GM19238 (cell line): Measurements from ENCODE around the gene FAXDC2.

Experiments used
- DNase-seq: peaks from one replicate; pipeline ENCODE4 v3.0.0; 2011; ENCODE audit warnings: low spot score; ENCODE audit not compliant: insufficient read length

FAXDC2 gene, protein sequence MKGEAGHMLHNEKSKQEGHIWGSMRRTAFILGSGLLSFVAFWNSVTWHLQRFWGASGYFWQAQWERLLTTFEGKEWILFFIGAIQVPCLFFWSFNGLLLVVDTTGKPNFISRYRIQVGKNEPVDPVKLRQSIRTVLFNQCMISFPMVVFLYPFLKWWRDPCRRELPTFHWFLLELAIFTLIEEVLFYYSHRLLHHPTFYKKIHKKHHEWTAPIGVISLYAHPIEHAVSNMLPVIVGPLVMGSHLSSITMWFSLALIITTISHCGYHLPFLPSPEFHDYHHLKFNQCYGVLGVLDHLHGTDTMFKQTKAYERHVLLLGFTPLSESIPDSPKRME

DNA sequence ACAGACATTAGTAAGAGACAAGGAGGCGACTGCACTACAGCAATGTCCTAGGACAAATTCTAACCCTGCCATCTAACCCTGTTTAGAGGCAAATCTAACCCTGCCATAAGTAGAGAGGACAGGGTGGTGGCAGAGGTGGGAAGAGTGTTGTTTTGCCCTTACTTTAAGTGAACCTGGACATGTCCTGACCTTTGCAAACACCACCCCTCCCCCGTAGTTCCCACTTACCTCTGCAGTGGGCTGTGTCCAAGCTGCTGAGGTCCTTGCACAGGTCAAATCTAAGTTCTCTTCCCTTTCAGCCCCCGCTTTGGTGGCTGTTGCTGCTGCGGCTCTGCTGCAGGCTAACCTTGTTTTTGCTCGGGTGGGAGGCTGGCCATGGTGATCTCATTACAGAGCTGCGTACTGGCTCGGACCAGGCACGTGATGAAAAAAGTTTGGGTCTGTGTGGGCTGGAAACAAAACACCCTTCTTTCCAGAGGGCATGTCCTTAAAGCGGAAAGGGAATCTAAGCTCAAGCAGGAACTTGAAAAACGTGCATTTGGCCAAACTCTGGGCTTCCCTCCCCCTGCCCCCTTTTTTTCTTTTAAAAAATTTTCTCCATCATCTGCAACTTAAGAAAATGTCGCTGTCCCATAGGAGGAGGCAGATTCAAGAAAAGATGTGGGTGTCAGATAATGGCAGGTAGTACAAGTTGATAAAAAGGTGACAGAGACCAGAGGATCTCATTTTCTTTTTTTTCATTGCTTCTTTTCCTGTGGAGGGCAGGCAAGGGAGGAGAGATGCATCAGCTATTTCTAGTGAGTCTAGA is at the start of gene FAXDC2:
Gene FAXDC2 (minus strand): TSS at position 349 of the 808 bp plus-strand sequence. CDS start 12,425 bp downstream, outside the sequence.
- DNase-seq, result no peak

DNA sequence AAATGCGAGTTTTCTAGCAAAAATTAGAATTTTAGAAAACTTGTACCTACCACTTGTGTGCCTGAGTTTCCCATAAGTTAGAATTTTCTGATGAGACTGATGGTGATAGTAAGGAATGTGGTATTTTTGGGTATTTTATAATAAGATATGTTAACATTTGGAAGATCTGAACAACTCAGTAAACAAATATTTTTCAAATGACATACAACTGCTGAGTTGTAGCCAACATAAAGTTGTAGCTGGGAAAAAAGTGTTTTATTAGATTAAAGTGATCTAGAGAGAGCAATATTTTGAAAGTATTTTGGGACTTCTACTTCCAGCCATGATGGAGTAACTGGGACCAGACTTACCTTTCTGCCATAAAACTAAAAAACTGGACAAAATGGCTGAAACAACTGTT is 49.7 kb upstream of the FAXDC2 start:
- no peak for DNase-seq

DNA sequence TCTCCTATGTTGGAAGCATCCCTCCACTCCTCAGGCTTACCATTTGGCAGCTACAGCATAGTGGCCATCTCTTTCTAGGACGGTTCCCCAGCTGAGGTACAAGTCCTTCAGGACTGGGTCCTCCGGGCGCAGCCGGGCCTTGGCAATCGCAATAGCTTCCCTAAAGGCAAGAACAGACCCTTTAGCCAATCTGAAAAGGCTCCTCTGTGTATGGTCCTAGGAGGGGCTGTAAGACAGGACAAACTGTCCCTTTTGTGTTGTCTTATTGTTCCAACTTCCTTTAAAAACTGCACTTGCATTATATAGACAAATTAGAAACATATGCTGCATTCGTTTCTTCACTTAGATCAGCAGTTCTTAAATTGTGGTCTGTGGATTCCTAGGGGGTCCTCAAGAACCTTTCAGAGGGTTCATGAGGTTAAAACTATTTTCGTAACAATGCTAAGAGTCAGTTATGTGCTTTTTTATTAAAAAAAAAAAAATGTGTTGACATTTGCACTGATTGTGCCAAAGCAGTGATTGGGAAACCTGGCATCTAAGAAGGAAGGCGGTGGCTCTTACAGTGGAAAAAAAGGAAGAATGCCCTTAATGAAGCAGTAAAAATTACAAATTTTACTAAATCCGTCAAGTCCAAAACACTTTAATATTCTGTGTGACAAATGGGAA is 48.9 kb upstream of the FAXDC2 start:
- no peak for DNase-seq

DNA sequence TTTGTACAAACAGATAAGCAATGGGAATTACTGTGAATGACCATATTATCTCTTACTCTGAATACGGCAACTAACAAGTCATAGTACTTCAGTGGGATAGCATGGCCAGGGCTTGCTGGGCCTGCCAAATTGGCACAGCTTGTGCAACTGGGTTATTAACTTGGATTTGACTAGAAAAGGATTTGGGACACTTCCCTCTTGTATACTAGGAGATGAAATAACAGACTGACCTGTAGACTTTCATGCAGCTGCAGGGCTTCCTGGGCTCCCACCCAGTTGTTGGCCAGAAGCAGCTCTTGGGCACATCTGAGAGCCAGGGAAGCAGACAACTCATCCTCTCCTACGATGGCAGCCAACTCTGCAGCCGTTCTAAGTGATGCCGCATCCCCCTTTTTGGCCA is 47.8 kb upstream of the FAXDC2 start:
- DNase-seq, result no peak

DNA sequence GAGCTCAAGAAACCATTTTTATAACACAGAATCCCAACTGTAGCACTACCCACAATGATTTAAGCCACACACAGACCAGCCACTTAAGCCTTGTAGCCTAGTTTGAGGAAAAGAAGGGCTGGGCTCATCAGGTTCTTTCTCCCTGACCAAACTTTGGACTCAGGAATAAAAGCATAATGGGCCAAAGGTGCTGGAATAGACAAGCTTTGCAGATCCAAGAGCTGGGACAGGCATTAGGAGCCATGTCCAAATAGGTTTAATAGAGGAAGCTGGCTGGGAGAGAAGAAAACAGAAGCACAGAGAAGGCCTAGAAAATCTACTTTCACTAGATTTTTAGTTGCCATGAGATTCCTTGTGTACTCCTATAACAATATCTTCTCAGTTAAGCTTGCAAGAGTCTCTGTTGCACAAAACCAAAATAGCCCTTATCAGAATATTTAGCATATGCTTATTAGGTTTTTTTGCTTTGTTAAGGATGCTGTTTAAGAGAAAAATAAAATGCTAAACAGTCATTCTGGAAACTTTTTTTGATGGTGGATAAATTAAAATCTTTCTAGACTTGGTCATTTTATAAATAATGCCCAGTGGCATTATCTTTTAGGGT is 46.3 kb upstream of the FAXDC2 start:
- no peak for DNase-seq

DNA sequence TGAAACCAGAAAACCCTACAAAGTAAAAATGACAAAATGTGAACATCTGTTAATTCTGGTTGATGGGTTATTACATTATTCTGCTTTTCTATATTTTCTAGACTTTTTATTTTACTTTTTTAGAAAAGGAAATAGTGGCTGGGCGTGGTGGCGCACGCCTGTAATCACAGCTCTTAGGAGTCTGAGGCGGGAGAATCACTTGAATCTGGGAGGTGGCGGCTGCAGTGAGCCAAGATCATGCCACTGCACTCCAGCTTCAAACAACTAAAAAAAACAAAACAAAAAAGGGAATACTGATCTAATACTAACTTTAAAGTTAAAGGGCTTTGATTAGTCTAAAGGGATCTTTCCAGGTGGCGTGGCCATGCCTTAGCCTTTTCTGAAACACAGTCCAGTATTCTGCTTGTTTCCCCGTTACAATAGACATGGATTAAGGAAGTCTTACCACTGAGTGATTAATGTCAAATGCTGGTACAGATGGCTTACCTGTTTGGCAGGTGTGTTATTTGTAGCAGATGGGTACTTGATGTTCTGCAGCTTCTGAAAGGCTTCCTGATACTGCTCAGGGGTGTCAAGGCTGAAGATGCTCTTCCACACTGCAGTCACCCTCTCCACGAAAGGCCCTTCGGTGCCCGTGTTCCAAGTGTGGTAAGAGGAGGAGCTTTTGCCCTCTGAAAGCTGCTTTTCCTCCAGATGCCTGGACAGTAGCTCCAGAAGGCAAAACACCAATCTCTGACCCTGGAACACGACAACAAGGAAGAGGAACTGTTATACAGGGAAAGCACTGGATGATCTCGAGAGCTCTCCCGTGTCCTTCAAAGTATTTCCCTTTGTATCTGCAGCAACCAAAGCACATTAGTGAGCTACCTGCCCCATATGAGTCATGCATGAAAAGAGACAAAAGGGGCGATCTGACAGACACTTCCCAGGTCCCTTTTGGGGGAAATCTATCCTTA is 45.5 kb upstream of the FAXDC2 start:
- no peak for DNase-seq

DNA sequence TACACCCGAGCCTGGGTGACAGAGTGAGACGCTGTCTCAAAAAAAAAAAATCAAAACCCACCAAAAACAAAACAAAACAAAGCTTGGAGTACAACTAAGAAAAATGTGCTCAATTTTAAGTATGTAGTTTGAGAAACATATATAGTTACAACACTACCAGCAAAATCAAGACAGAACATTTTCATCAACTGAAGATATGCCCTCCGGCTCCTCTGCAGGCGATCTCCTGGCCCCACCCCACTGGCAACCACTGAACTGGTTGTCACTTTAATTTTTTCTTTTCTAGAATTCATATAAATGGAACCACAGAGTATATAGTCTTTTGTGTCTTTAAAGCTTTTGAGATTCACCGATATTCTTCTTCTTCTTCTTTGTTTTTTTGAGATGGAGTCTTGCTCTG is 43.0 kb upstream of the FAXDC2 start:
- no peak for DNase-seq

DNA sequence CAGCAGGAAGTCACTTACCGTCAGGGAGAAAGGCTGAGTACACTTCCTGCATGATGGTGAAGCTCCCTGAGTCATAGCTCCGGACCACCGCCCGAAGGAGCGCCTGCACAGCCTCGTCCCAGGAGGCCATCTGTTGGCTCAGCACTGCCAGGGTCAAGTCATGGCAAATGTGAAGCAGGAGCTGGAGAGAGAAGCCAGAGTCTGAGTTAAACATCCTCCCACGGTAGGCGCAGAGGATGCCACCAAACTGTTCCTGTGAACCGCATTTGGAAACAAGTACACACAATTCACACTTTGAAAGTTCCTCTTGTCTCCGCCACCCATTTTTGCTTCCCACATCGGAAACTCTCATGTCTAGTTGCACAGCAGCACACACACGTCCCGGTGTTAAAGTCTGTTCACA is 42.0 kb upstream of the FAXDC2 start:
- DNase-seq, result no peak

DNA sequence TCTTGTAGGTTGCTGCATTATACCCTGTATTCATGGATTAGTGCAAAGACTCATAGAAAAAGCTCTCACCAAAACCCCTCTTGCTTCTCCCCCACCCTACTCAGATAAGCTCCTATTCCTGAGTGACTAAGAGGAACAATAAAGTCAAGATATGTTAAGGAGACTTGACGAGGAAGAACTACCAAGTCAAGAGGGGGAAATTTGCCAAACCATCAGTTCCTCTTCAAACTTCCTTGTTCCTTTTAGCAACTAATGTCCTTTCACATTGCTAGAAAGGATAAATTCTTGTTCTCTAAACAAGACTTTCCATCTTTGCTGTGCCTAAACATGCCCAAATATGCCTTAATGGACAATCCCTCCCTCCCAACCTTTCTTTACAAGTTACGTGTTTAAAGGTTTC is 35.0 kb upstream of the FAXDC2 start:
- DNase-seq, result no peak

DNA sequence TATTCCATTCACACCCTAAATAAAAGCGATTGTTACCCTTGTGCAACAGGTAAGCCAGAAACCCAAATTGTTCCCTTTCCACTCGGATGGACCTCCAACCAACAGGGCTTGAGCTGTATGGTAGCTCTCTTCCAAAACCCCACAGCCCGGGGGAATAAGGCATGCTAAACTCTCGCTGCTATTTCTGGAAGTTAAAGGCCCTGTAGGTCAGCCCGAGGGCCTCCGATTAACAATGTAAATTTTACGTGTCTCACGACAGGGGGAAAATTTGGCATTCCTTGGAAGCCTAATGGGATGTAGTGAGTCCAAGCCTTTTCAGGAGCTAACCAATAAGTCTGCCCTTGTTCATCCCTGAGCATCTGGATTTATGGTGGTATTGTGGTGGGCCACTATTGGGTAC is 34.0 kb upstream of the FAXDC2 start:
- no peak for DNase-seq

DNA sequence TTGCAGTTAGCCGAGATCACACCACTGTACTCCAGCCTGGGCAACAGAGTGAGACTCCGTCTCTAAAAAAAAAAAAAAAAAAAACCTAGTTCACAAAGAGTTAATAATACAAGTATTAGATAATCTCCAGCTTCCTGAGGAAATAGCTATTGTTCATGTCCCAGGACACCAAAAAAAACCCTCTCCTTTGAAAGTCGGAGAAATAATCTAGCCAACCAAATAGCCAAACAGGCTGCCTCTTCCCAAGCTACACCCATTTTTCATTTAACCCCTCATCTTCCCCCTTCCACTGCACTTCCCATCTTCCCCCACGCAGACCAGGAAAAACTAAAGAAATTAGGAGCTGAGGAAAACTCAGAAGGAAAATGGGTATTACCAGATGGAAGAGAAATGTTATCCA is 31.6 kb upstream of the FAXDC2 start:
- DNase-seq, result no peak

DNA sequence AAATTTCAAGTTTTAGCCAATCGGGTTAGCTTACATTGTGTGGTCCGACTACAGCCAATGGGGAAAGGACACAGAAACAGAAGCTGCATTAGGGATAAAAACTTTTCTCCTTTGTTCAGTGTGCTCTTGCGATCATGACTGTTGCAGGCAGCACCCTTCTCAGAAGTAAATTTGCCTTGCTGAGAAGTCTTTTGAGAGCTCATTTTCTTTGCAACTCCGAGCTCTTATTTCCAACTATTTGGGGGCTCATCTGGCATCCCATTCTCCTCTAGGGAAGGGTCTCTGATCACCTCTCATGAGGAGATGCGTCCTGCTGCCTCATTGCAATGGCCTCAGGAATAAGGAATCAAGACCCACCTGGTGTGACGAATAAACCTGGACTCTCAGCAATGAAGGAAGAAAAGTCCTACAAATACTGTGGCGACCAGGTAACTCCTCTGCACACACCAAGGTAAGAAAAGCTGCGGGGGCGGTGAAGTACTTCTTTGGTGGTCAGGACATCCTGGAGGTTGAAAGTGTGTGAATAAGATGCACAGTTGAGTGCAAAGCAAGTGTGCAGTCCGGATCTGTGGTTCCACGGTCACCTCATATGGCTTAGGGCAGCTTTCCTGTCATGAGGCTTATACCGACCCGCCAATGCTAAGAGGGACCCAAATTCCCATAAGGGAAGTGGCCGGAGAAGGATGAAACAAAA is 28.4 kb upstream of the FAXDC2 start:
- DNase-seq, result no peak

DNA sequence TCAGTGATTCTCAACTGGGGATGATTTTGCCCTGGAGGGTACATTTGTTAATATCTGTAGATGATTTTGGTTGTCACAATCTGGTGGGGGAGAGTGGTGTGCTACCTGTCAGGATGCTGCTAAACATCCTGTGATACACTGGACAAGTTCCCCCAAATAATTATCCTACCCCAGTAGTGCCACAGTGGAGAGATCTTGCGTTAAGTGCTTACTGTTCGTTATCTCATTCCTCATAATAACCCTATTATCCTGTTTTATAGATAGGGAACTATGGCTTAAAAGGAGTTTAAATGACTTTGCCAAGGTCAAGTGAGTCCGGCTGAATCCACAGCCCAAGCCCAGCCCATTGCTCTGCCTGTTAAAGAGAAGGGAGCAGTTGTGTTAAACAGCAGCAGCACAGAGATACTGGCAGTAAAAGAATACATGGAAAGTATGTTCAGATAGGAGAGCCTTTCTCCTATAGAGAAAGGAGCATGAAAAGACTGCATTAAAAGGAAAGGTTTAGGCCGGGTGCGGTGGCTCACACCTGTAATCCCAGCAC is 23.5 kb upstream of the FAXDC2 start:
- no peak for DNase-seq

DNA sequence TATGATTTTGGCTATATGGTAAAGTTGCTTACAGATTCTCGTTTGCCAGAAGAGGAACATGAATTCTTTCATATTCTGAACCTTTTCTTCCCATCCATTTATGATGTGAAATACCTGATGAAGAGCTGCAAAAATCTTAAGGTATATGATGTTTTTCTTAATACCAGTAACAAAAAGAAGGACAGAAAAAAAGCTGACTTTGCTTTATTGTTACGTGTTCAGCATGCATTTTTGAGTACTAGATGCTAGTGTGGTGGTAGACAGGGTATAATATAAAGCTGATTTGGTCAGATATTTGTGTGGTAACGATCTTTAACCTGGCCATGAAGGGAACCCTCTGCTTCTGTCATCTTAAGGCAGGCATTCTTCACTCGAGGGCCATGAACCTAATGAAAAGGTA is 21.3 kb upstream of the FAXDC2 start:
- DNase-seq, result no peak

DNA sequence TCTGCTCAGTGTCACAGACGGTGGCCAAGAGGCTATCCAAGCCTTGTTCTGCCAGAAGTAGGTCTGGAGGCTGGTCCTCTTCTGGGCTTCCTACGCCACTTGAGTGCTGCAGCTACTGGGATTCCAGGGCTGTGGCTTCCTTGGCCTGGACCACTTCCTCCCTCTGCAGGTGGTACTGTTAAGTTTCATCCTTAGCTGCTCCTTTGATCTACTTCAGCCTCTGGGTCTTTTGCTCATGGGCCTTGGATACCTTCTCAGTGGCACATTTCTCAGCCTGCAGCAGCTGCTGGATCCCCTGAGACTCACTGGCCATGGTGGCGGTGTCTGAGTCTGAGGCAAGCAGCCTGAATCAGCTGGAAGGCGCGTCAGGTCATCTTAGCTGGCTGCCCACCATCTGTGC is 18.3 kb upstream of the FAXDC2 start:
- DNase-seq, result no peak

DNA sequence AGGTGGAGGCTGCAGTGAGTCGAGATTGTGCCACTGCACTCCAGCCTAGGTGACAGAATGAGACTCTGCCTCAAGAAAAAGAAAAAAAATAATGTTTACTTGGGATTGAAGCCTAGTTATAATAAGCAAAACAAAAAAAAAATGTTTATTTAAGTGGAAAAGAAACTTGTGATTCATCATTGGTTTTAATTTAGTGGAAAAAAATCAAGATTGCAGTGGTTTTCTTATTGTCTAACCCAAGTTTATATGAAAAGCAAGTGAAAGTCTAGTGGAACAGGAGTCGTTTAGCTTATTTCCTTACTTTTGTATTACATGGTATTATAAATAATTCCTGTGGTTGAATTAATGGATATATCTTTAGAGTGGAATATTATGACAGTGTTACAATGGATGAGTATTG is 16.4 kb upstream of the FAXDC2 start:
- DNase-seq, result no peak

DNA sequence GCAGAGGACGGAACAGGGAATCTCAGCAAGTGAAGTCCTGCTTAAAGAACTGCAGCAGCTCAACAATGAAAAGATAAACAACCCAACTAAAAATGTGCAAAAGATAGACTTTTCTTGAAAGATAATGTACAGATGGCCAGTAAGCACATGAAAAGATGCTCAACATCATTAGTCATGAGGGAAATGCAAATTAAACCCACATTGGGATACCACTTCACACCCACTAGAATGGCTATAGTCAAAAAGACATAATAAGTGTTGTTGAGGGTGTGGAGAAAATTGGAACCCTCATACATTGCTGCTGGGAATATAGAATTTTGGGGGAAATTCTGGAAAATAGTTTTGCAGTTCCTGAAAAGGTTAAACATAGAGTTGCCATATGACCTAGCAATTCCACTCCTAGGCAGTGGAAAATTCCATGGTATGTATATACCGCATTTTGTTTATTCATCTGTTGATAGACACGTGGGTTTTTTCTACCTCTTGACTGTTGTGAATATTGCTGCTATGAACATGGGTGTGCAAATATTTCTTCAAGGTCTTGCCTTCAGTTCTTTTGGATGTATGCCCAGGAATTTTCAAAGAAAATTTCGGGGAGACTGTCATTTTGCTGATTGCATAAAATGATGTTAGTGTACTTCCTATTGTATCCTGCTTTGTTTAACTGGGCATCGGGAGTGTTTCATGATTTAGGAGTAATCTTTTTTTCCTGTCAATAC is 15.2 kb upstream of the FAXDC2 start:
- DNase-seq, result no peak

DNA sequence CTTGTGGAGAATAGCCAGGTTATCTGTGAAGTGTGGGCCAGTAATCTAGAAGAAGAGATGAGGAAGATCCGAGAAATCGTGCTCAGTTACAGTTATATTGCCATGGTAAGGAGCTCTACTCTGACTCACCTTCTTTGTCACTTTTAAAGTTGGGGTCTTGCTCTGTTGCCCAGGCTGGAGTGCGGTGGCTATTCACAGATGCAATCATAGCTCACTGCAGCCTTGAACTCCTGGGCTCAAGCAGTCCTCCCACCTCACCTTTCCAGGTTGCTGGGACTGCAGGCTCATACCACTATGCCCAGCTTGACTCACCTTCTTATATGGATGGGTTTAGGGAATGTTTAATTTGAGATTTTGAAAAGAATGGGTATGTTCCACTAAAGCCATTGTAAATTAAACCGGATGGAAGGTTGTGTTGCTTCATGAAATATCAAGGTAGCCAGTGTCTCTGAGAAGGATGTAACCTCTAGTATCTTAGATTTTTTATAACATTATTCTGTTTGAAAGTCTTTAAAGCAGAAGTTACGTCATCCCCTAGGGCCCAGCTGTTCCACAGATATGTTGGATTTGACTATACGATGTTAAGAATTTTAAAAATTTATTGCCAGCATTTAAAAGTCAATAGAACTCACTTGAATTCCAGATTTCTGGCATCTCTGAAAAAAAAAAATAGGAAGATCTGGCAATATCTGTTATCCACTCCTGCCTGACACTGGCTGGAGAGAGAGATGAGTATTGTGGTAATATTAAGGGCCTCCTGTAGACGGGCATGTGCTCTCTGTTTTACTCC is 13.1 kb upstream of the FAXDC2 start:
- DNase-seq, result no peak
